ENCODE data around the gene SURF6.
"Not testable (repeated sequence)": the region's sequence is repeated elsewhere in the genome, so short reads cannot be mapped to it uniquely, and the experiment has no call there.

DNA sequence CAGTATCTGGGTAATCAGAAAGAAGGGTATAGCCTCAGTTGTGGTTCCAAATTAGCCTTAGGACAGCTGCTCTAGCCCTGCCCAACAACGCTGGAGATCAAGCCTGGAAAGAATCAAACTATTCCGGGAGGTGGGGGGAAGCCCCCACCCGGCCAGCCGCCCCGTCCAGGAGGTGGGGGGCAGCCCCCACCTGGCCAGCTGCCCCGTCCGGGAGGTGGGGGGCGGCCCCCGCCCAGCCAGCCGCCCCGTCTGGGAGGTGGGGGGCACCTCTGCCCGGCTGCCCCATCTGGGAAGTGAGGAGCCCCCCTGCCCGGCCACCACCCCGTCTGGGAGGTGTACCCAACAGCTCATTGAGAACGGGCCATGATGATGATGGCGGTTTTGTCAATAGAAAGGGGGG is 36.0 kb downstream of the SURF6 start:
- TF ChIP-seq, protein P1, sequence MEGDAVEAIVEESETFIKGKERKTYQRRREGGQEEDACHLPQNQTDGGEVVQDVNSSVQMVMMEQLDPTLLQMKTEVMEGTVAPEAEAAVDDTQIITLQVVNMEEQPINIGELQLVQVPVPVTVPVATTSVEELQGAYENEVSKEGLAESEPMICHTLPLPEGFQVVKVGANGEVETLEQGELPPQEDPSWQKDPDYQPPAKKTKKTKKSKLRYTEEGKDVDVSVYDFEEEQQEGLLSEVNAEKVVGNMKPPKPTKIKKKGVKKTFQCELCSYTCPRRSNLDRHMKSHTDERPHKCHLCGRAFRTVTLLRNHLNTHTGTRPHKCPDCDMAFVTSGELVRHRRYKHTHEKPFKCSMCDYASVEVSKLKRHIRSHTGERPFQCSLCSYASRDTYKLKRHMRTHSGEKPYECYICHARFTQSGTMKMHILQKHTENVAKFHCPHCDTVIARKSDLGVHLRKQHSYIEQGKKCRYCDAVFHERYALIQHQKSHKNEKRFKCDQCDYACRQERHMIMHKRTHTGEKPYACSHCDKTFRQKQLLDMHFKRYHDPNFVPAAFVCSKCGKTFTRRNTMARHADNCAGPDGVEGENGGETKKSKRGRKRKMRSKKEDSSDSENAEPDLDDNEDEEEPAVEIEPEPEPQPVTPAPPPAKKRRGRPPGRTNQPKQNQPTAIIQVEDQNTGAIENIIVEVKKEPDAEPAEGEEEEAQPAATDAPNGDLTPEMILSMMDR (IDR thresholded peaks at IDR 0.05 in 8 of 11, conservative IDR thresholded peaks at IDR 0.05 in 3 of 11), result not testable (repeated sequence)
- TF ChIP-seq POLR2AphosphoS5, POLR2A (IDR thresholded peaks at IDR 0.05): not testable (repeated sequence)
